ENCODE data around the gene RIMS3. TPM values are rescaled to one million over a fixed set of nuclear protein-coding genes. Genes with fewer than 3 reads are reported as not detected.
A peak's percentile ranks its signal among the peaks of the same experiment; 100 is the strongest.

Gene RIMS3
- total RNA-seq, 1 experiment from 2014 or later = 2.9 TPM

DNA sequence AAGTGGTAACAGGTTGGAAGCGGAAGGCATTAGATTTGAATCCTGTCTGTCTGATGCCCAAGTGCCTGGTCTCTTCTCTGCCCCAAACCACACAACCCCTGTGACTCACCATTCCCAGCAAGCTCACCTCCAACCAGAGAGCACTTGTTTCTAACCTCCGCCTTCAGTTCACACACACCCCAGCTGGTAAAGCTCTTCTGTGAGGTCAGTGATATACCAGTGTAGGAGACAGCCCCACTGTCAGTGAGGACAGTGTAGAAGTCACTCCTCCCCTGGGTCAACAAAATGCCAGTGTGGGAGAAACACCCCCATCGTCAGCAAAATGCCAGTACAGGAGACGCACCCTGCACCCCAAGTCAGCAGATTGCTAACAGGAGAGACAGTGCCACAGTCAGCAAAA, 2.6 kb downstream of the RIMS3 start:
- ChIA-PET POLR2A (ENCODE audit: unreplicated experiment) (no interaction called here), CTCF (no interaction called here)
- BruUV-seq (replicated peaks) = no TSS peak
- Histone ChIP-seq H3K79me2 (ENCODE audit: low read length) (no peaks in the 10 kb centered on the region), H3K27ac (ENCODE audit: low read length) (no peak overlapping the region), H3F3A (ENCODE audit: low read length, unreplicated experiment) (no peaks in the 10 kb centered on the region), H2AFZ (ENCODE audit: low read length) (no peak overlapping the region), H3K4me3 (ENCODE audit: low read length) (no peak overlapping the region), H3K9ac (ENCODE audit: low read length) (no peak overlapping the region), H4K20me1 (ENCODE audit: low read length) (no peaks in the 10 kb centered on the region), H3K9me2 (replicated peaks; ENCODE audit: low read length) (no peaks in the 10 kb centered on the region), H3K4me2 (ENCODE audit: low read length) (no peak overlapping the region), H3K4me1 (ENCODE audit: insufficient read depth, low read length) (peaks cover 5% of the 10 kb centered on the region), H3K36me3 (ENCODE audit: low read depth, low read length) (no peaks in the 10 kb centered on the region), H3K27me3 (ENCODE audit: low read length) (no peaks in the 10 kb centered on the region), H3K9me3 (ENCODE audit: low read length) (no peaks in the 10 kb centered on the region)
- intact Hi-C loops (cut with micrococcal nuclease) = no loop called here
- TF ChIP-seq EZH2phosphoT487 (IDR thresholded peaks at IDR 0.05; ENCODE audit: borderline replicate concordance, low read length) (no peak), EZH2 (IDR thresholded peaks at IDR 0.05; ENCODE audit: low read length, unreplicated experiment) (no peak)
- TF ChIP-seq, protein P1, sequence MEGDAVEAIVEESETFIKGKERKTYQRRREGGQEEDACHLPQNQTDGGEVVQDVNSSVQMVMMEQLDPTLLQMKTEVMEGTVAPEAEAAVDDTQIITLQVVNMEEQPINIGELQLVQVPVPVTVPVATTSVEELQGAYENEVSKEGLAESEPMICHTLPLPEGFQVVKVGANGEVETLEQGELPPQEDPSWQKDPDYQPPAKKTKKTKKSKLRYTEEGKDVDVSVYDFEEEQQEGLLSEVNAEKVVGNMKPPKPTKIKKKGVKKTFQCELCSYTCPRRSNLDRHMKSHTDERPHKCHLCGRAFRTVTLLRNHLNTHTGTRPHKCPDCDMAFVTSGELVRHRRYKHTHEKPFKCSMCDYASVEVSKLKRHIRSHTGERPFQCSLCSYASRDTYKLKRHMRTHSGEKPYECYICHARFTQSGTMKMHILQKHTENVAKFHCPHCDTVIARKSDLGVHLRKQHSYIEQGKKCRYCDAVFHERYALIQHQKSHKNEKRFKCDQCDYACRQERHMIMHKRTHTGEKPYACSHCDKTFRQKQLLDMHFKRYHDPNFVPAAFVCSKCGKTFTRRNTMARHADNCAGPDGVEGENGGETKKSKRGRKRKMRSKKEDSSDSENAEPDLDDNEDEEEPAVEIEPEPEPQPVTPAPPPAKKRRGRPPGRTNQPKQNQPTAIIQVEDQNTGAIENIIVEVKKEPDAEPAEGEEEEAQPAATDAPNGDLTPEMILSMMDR (conservative IDR thresholded peaks at IDR 0.05; ENCODE audit: low read depth, low read length) = no peak
- 0 out of 2 replicates have a peak, but pooled peaks have one; percentile 13 for ATAC-seq
- peak; percentile 37 for DNase-seq

DNA sequence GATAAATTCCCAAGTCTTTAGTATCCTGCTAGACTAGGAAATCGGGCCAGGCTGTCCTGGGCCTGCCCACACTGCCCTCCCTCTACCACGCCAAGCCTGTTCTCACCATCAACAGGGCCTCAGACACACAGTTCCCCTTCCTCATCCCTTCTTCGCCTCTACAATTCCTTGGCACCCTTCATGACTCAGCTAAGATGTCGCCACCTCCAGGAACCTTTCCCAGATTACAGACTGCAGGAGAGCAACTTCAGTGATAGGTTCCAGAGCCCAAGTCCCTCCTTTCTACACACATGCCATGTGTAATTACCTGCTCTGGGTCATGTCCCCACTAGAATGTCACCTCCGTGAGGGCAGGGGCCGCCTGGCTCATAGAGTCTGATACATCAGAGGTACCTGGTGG, 3.3 kb downstream of the RIMS3 start:
- DNase-seq = no peak
- H3K27me3 ChIP-seq (ENCODE audit: low read length) = no peaks in the 10 kb centered on the region
- H4K20me1 ChIP-seq (ENCODE audit: low read length) = no peaks in the 10 kb centered on the region
- H3F3A ChIP-seq (ENCODE audit: low read length, unreplicated experiment) = no peaks in the 10 kb centered on the region
- no peaks in the 10 kb centered on the region for H3K9me3 ChIP-seq (ENCODE audit: low read length)
- no peak overlapping the region for H3K9ac ChIP-seq (ENCODE audit: low read length)
- peaks cover 5% of the 10 kb centered on the region for H3K4me1 ChIP-seq (ENCODE audit: insufficient read depth, low read length)
- no peak for ATAC-seq
- no TSS peak for BruUV-seq (replicated peaks)
- no peak overlapping the region for H3K27ac ChIP-seq (ENCODE audit: low read length)
- H3K9me2 ChIP-seq (replicated peaks; ENCODE audit: low read length) = no peaks in the 10 kb centered on the region
- intact Hi-C loops (cut with micrococcal nuclease) = no loop called here
- ChIA-PET CTCF (no interaction called here), POLR2A (ENCODE audit: unreplicated experiment) (no interaction called here)
- no peak overlapping the region for H3K4me2 ChIP-seq (ENCODE audit: low read length)
- no peak overlapping the region for H3K4me3 ChIP-seq (ENCODE audit: low read length)
- no peaks in the 10 kb centered on the region for H3K79me2 ChIP-seq (ENCODE audit: low read length)
- H2AFZ ChIP-seq (ENCODE audit: low read length) = no peak overlapping the region
- no peak for TF ChIP-seq EZH2 (IDR thresholded peaks at IDR 0.05; ENCODE audit: low read length, unreplicated experiment)
- TF ChIP-seq, protein P1 (conservative IDR thresholded peaks at IDR 0.05; ENCODE audit: low read depth, low read length) = no peak
- TF ChIP-seq EZH2phosphoT487 (IDR thresholded peaks at IDR 0.05; ENCODE audit: borderline replicate concordance, low read length) = no peak
- H3K36me3 ChIP-seq (ENCODE audit: low read depth, low read length) = no peaks in the 10 kb centered on the region

DNA sequence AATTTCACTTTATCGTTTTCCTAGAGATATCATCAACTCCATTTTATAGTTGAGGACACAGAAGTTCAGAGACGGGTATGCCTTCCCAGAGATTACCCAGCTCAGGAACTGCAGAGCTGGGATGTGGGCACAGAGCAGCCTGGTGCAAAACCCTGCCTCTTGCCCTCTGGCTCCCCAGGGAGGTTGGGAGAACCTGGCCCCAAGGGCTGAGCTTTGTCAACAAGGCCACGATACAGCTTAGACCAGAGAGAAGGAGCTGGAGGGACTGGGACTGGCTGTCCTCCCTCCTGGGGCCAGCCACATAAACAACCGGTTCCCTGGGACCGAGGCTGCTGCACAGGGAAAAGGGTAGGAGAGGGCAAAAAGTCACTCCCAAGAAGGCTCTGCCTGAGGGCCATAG, 3.8 kb downstream of the RIMS3 start:
- Histone ChIP-seq H3K79me2 (ENCODE audit: low read length) (no peaks in the 10 kb centered on the region), H3K4me3 (ENCODE audit: low read length) (no peak overlapping the region), H3K4me2 (ENCODE audit: low read length) (no peak overlapping the region), H3K27ac (ENCODE audit: low read length) (no peak overlapping the region), H3K9me2 (replicated peaks; ENCODE audit: low read length) (no peaks in the 10 kb centered on the region), H4K20me1 (ENCODE audit: low read length) (no peaks in the 10 kb centered on the region), H2AFZ (ENCODE audit: low read length) (no peak overlapping the region), H3K27me3 (ENCODE audit: low read length) (no peaks in the 10 kb centered on the region), H3K9me3 (ENCODE audit: low read length) (no peaks in the 10 kb centered on the region), H3K36me3 (ENCODE audit: low read depth, low read length) (no peaks in the 10 kb centered on the region), H3K9ac (ENCODE audit: low read length) (no peak overlapping the region), H3K4me1 (ENCODE audit: insufficient read depth, low read length) (peaks cover 5% of the 10 kb centered on the region), H3F3A (ENCODE audit: low read length, unreplicated experiment) (no peaks in the 10 kb centered on the region)
- ChIA-PET POLR2A (ENCODE audit: unreplicated experiment) (no interaction called here), CTCF (no interaction called here)
- ATAC-seq = no peak
- DNase-seq = no peak
- intact Hi-C loops (cut with micrococcal nuclease) = no loop called here
- TF ChIP-seq, protein P1 (conservative IDR thresholded peaks at IDR 0.05; ENCODE audit: low read depth, low read length) = no peak
- no peak for TF ChIP-seq EZH2phosphoT487 (IDR thresholded peaks at IDR 0.05; ENCODE audit: borderline replicate concordance, low read length)
- no peak for TF ChIP-seq EZH2 (IDR thresholded peaks at IDR 0.05; ENCODE audit: low read length, unreplicated experiment)
- no TSS peak for BruUV-seq (replicated peaks)
